A549 treated with AZD9567 at 1 μM for 4 hours (cell line): Measurements from ENCODE around the gene SNURF. TPM values are rescaled to one million over a fixed set of nuclear protein-coding genes. Genes with fewer than 3 reads are reported as not detected.

Experiments
- total RNA-seq: library from RNA; stranded (reverse); fragments of 200-300 nt; extraction: Qiagen RNA extraction; gene quantifications from 5 replicates; pipeline ENCODE4 v1.2.3, GENCODE V29; 2022; ENCODE audit not compliant: insufficient read depth

The SNURF gene, protein sequence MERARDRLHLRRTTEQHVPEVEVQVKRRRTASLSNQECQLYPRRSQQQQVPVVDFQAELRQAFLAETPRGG
- 8.9 to 16.5 TPM (median 14.5 TPM) in 4 of 5 replicates, not detected in the other for total RNA-seq

DNA sequence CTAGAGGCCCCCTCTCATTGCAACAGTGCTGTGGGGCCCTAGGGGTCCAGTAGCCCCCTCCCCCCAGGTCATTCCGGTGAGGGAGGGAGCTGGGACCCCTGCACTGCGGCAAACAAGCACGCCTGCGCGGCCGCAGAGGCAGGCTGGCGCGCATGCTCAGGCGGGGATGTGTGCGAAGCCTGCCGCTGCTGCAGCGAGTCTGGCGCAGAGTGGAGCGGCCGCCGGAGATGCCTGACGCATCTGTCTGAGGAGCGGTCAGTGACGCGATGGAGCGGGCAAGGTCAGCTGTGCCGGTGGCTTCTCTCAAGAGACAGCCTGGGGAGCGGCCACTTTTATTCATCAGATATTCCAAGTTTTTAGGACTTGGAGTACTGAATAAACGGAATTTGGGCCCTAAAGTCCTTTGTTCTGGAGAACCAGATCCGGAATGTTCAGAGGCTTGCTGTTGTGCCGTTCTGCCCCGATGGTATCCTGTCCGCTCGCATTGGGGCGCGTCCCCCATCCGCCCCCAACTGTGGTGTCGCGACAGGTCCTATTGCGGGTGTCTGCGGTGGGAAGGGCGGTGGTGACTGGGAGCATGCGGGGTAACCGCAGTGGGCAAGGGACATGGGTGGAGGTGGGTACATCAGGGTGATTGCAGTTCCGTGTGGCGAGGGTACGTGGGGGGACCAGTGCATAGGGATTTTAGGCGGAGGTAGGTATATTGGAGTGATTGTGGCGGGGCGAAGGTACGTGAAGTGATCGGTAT lies at the start of gene SNURF, which contains the start of gene SNRPN:
Gene SNURF, plus strand, starts transcription at position 205 of the 748 bp plus-strand sequence. Its CDS starts 62 bp downstream, at position 267.
Gene SNRPN, plus strand, starts transcription at position 205 of the 748 bp plus-strand sequence. CDS start 19,467 bp downstream, outside the sequence.

Other genes with a start within 250 kb of the SNURF start
- 96.7 to 108 TPM (median 99.1 TPM) in 5 replicates for gene SNRPN, start within 50 bp of the SNURF start, total RNA-seq